Gastrocnemius medialis (tissue), 4 donors: Measurements from ENCODE around the gene AACS. TPM values are rescaled to one million over a fixed set of nuclear protein-coding genes. Genes with fewer than 3 reads are reported as not detected.

ENCODE experiments used
- ATAC-seq, 2 donors: fragments of 150-250 bp; one replicate each; pipeline ENCODE4 v1.9.1; 2016
- DNase-seq, 2 donors: peaks; one replicate each; pipeline ENCODE4 v3.0.0-alpha.2; 2019
- H3K27ac ChIP-seq, 4 donors: fragments of 200-600 bp; sonication (generic); 1 replicate in 1 of 4; 2 replicates in 3 of 4; pipeline ENCODE4 v1.5.1; 2016 to 2018; ENCODE audit warnings: mild to moderate bottlenecking in 2 of 4, moderate library complexity in 1 of 4
- H3K27me3 ChIP-seq, 3 donors: fragments of 200-600 bp; sonication (generic) in 2 of 3; 1 replicate in 1 of 3; 2 replicates in 2 of 3; pipeline versions ENCODE4 v1.5.1 to v1.6.0; 2016 to 2019; ENCODE audit warnings: mild to moderate bottlenecking in 1 of 3, moderate library complexity in 1 of 3
- H3K36me3 ChIP-seq, 2 donors: fragments of 200-600 bp; sonication (generic) in 1 of 2; one replicate each; pipeline ENCODE4 v1.5.1; 2017 to 2018
- H3K4me1 ChIP-seq, 2 donors: fragments of 200-600 bp; sonication (generic) in 1 of 2; one replicate each; pipeline ENCODE4 v1.5.1; 2016 to 2017; ENCODE audit warnings: mild to moderate bottlenecking in 2 of 2
- H3K4me3 ChIP-seq, 4 donors: fragments of 200-600 bp; sonication (generic) in 3 of 4; 1 replicate in 1 of 4; 2 replicates in 3 of 4; pipeline ENCODE4 v1.5.1; 2016 to 2019; ENCODE audit warnings: mild to moderate bottlenecking in 2 of 4
- H3K9me3 ChIP-seq, 3 donors: fragments of 200-600 bp; sonication (generic) in 2 of 3; 1 replicate in 1 of 3; 2 replicates in 2 of 3; pipeline ENCODE4 v1.5.1; 2016 to 2019
- CTCF ChIP-seq, 5 experiments: fragments of 450-650 bp in 3 of 5; fragments of 200-600 bp in 2 of 5; sonication (generic) in 2 of 5; IDR thresholded peaks in 4 of 5; conservative IDR thresholded peaks in 1 of 5; 1 replicate in 4 of 5; 2 replicates in 1 of 5; pipeline ENCODE4 v1.5.1; 2016 to 2019; ENCODE audit warnings: antibody characterized with exemption in 5 of 5, mild to moderate bottlenecking in 3 of 5, moderate library complexity in 3 of 5
- POLR2A ChIP-seq, 2 donors: fragments of 450-650 bp; IDR thresholded peaks; one replicate each; pipeline ENCODE4 v1.6.1; 2017; ENCODE audit warnings: antibody characterized with exemption in 2 of 2, mild to moderate bottlenecking in 2 of 2, moderate library complexity in 2 of 2
- in situ Hi-C, 4 donors: fragments of 200-750 bp; cut with MboI; loops; one replicate each; pipeline versions ENCODE4 v1.15.0 to v1.8.0; 2017; ENCODE audit warnings: low sequenced_read_pairs in 4 of 4
- intact Hi-C: fragments of 100-400 bp; cut with DNase I; formaldehyde crosslinking; loops from one replicate; pipeline ENCODE4 v1.15.1; 2023; ENCODE audit warnings: low total_unique reads
- total RNA-seq, 4 donors: library from RNA; depleted of rRNA; stranded (reverse); fragments of >200 nt; gene quantifications; one replicate each; pipeline versions ENCODE4 v1.1.0 to v1.2.3, GENCODE V29; 2016

Gene AACS
- total RNA-seq, 4 donors from 2014 or later, result 6.0 to 11.8 (median 8.8) TPM

GRCh38 chr12:125145196-125145595 is 80.0 kb downstream of the AACS start:
- no peak for DNase-seq
- no peaks in the 10 kb centered on the region for H3K36me3 ChIP-seq
- intact Hi-C loops, result no loop called here
- H3K4me3 ChIP-seq, result no peak overlapping the region
- no peak overlapping the region for H3K27ac ChIP-seq
- H3K27me3 ChIP-seq, result no peaks in the 10 kb centered on the region
- no peaks in the 10 kb centered on the region for H3K9me3 ChIP-seq
- ATAC-seq, result no peak
- no peaks in the 10 kb centered on the region for H3K4me1 ChIP-seq
- TF ChIP-seq POLR2A (IDR thresholded peaks at IDR 0.05) (no peak), CTCF (IDR thresholded peaks at IDR 0.05 in 4 of 5, conservative IDR thresholded peaks at IDR 0.05 in 1 of 5) (no peak)
- in situ Hi-C loops, result no loop called here

GRCh38 chr12:125148316-125148715 is 83.1 kb downstream of the AACS start:
- H3K4me1 ChIP-seq, result no peaks in the 10 kb centered on the region
- intact Hi-C loops, result no loop called here
- TF ChIP-seq CTCF (IDR thresholded peaks at IDR 0.05 in 4 of 5, conservative IDR thresholded peaks at IDR 0.05 in 1 of 5), result no peak
- TF ChIP-seq POLR2A (IDR thresholded peaks at IDR 0.05), result no peak
- no peak overlapping the region for H3K4me3 ChIP-seq
- ATAC-seq (no peak), DNase-seq (no peak)
- H3K27ac ChIP-seq, result no peak overlapping the region
- no peaks in the 10 kb centered on the region for H3K36me3 ChIP-seq
- in situ Hi-C loops, result no loop called here
- H3K9me3 ChIP-seq, result no peaks in the 10 kb centered on the region
- no peaks in the 10 kb centered on the region for H3K27me3 ChIP-seq

- Histone ChIP-seq H3K36me3 (no peaks in the 10 kb centered on the region), H3K9me3 (no peaks in the 10 kb centered on the region), H3K4me1 (no peaks in the 10 kb centered on the region), H3K27ac (no peak overlapping the region), H3K27me3 (no peaks in the 10 kb centered on the region), H3K4me3 (no peak overlapping the region)
- in situ Hi-C loops (no loop called here), intact Hi-C loops (no loop called here)
- TF ChIP-seq POLR2A (IDR thresholded peaks at IDR 0.05), result no peak
- no peak for TF ChIP-seq CTCF (IDR thresholded peaks at IDR 0.05 in 4 of 5, conservative IDR thresholded peaks at IDR 0.05 in 1 of 5)
- DNase-seq (no peak), ATAC-seq (no peak)
Measured at GRCh38 chr12:125149160-125150108, 84.2 kb downstream of the AACS start.

- no peaks in the 10 kb centered on the region for H3K27me3 ChIP-seq
- intact Hi-C loops (no loop called here), in situ Hi-C loops (no loop called here)
- no peak overlapping the region for H3K4me3 ChIP-seq
- no peaks in the 10 kb centered on the region for H3K9me3 ChIP-seq
- ATAC-seq, result no peak
- peaks cover 0 to 5% of the 10 kb centered on the region in 2 donors for H3K4me1 ChIP-seq
- H3K36me3 ChIP-seq, result no peaks in the 10 kb centered on the region
- no peak for DNase-seq
- no peak overlapping the region for H3K27ac ChIP-seq
- TF ChIP-seq POLR2A (IDR thresholded peaks at IDR 0.05), result no peak
- TF ChIP-seq CTCF (IDR thresholded peaks at IDR 0.05 in 4 of 5, conservative IDR thresholded peaks at IDR 0.05 in 1 of 5), result no peak
Measured at GRCh38 chr12:125151284-125151683, 86.0 kb downstream of the AACS start.
